HG03095 (cell line): ENCODE results near the gene ANXA3.
A peak's percentile ranks its signal among the peaks of the same experiment; 100 is the strongest.

Experiments used
- ATAC-seq: cut with Tn5 transposase; IDR thresholded peaks from one replicate; pipeline ENCODE4 v1.9.1; 2021; ENCODE audit warnings: moderate library complexity; ENCODE audit not compliant: unreplicated experiment

The ANXA3 gene

DNA sequence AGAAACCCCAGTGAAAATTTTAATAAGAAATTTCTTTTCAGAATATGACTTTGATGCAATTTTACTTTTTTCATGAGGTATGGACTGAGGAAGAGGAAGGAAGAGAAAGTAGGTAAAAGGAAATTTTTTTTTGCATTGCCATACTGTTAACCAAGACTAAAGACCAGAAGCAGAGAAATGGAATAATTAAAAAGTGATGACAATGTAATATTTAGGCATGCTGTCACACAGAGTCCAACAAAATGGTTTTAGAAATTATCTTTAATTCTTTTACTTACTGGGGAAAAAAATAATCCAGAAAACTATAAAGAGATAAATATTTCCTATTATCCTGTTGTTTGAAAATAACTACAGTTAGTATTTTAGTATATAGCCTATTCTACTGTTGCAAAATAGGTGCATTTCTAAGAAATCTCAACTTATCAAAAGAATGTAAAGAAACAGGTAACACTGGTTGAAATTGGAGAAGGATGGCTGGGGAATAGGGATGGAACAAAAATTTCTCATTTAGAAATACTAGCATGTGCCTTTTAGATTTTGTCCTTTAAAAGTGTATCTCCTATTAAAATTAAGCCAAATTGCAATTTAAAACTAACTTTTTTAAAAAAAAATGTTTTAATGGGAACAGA lies 92.6 kb downstream of the ANXA3 start:
- no peak for ATAC-seq

DNA sequence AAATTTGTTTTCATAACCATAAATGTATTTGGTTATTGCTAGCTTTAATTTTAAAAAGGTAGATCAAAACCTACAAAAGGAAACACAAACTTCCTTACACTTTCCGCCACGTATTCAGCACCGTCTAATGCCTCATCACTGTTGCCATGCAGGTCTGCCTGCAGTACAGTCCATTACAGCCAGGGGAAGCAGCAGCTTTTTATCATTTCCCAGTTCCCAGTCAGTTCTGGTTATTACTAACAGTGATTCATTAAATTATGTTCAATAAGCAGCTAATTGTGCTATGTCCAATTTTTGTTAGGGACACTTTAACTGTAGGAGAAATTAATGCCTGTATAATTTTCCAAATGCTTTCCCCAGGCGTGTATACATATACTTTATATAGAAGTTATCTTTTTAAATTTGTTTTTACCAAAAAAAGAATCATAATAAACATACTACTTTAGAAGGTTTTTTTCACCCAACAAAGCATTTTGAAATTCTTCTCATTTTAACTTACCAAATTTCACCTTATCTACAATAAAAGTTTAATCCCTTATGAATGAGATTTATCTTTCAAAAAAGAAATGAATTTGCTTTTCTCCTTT lies 93.3 kb downstream of the ANXA3 start:
- ATAC-seq: peak; percentile 93

DNA sequence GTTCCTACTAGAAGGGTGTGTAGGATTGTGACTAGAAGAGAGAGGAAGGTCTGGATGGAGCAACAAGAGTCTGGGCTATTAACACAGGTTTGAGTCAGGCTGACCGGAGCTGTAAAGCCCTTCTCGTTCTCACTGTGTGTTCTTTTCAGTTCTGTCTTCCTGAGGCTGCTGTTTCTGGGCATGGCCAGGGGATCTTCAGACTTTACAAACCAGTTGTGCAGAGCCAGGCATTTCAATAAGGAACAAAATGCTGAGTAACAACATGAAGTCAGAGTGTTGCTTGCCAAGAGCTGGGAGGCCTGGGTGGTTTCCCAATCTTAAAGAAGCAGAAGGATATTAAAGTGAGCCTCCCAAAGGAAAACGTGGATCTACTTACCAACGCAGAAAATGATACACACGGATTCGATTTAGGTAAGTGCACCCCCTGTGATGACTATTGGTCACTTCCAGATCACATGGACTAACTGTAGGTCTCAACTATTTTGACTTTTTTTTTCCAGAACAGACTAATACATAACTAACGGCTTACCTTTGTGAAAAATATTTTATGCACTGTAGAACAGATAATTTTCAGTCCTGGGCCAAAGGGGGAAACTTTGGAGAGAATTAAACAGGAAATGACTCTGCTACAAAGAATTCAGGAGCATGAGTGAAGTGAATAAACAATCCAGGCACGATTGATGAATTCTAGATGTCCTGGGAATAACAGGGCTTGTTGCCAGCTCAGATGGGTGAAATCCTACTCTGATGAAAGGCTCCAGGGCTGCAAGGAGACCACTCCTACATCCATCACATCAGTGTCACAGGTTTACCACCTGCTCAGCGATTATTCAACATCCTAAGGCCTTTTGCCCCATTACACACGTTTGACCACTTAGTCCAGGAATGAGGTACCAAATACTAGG lies 94.5 kb downstream of the ANXA3 start:
- no peak for ATAC-seq

DNA sequence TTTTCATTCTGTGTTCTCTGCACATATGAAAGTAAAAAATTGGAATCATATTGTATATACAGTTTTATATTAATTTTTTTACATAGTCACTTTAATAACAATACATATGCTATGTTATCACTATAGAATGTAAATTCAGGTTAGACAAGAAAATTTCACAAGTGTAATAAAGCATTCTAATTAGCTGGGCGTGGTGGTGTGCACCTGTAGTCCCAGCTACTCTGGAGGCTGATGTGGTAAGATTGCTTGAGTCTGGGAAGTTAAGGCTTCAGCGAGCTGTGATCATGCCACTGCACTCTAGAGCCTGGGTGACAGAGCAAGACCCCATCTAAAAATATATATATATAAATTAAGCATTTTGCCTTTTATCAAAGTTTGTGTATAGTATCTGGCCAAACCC lies 95.7 kb downstream of the ANXA3 start:
- no peak for ATAC-seq

DNA sequence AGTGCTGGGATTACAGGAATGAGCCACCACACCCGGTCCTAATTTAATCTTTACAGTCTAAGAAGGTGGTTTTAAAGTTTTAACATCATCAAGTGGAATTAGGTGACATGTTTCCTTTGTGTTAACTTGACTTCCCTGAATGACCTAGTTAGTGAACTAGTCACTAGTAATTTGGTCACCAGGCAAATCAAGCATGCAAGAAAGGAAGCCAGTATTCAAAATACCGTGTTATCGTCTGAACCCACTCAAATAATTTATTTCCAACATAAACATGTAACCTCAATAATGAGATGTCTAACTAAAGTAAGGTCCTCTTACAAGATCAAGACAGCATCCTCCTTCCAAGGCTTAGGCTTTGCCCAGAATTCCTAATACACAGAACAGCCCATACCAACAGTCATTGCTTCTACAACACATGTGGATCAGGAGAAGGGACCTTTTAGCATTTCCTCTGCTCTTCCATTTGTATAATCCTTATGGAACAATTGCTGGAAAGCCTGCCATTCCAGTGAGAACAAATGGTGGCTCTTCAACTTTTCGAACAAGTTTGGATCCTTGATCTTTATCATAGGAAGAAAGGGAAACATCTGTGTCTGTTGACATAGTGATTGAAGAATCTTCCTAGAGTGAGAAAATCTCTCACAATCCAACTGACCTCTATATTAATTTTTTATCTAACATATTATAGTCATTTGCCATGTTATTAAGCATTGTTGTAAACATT lies 97.2 kb downstream of the ANXA3 start:
- no peak for ATAC-seq

DNA sequence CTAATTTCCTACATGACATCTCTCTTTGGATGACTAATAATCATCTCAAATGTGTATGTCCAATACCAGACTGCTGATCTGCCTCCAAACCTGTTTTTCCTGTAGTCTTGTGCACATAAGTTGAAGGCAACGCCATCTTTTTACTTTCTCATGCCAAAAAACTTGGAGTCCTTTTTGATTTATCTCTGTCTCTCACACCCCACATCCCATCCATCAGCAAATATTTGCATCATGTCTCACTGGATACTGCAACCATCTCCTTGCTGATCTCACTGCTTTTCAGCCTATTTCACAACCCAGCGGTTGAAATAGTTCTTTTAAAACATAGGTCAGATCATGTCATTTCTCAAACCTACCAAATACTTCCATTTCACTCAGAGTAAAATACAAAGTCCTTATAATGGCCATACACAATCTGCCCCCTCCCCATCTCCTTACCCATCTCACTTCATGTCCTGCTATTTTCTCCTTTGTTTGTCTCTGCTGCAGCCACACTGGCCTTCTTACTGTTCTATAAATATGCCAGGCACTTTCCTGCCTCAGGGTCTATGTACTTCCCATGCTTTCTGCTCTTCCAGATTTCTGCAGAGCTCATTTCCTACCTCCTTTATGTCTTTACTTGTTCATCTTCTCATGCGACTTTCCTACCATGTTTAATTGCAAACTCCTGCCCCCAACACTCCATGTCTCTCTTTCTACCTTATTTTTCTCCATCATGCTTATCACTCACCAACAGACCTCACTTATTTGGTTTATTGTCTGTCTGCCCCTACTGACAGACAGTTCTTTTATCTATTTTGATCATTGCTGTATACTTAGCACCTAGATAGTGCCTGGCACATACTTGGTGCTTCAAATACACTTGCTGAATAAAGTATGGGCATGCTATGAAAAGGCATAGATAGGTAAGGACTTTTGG lies 98.8 kb downstream of the ANXA3 start:
- no peak for ATAC-seq

DNA sequence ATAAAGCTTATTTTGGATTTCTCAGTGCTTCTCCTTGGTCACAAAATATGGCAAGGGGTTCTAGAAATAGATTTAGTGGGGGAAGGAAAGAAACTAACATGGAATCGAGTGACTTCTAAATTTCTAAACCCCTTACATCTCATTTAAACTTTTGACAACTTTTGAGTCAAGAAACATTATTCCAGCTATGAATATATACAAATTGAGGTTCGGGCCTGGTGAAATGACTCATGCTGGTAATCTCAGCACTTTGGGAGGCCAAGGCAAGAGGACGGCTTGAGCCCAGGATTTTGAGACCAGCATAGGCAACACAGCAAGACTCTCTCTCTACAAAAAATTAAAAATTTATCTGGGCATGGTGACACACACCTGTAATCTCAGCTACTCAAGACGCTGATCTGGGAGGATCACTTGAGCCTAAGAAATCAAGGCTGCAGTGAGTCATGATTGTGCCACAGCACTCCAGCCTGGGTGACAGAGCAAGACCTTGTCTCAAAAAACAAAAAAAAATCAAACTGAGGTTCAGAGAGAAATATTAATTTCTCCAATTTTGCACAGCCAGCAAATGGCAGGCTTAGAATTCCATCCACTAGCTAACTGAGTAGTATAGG lies 99.8 kb downstream of the ANXA3 start:
- no peak for ATAC-seq

DNA sequence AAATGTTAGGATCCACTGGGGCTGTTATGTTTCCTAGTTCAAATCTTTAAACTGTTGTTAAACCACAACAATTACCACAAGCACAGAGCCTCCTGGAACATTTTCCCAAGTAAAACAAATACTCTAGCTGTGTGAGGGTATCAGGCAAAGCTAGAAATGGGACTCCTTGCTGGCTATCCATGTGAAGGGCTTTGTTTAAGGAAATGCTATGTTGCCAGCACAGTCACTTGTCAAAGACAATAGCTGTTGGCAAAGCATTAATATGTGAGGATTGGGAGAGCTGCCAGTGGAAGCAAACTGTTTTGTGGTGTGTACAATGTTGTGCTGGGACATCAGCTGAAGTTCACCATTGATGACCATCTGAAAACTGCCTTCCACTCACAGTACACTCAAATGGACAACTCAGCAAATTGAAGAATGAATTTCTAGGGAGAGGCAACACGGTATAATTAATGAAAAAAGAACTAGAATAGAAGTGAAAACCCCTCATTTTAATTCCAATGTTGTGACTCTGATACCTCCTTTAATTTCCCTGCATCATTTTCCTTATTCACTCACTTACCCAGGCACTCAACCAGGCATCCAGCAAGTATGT lies 100.8 kb downstream of the ANXA3 start:
- no peak for ATAC-seq

DNA sequence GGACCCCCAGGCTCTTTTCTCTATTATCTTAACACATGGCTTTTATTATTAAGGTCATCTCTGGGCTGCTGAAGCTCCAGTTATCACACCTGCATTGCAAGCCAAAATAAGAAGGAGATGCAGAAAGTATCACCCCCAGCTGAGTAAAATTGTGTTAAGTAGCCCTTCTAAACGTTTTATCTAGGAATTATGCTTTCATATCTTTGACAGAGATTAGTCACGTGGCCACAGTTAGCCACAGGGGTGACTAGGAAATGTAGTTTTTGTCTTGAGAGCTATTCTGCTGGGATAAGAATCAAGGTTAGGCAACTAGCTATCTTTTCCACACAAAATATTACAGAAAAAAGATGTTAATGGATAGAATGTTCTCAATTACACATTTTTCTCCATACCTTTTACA lies 102.1 kb downstream of the ANXA3 start:
- ATAC-seq: no peak

DNA sequence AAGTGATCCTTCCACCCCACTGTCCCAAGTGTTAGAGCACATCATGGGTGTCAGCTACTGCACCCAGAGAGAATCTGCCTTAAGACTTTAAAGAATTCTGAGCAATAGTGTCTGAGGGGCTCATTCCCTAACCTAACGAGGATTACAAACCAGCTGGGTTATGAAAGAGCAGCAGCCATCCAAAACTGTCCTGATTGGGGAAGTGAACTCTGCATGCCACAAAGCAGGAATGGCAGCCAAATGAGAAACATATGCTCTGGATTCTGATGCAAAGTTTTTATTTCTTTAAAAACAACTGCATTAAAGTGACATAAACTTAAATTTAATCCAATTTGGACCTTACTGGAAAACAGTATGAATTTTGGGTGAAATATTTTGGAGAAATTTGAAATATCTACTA lies 103.2 kb downstream of the ANXA3 start:
- ATAC-seq: no peak

DNA sequence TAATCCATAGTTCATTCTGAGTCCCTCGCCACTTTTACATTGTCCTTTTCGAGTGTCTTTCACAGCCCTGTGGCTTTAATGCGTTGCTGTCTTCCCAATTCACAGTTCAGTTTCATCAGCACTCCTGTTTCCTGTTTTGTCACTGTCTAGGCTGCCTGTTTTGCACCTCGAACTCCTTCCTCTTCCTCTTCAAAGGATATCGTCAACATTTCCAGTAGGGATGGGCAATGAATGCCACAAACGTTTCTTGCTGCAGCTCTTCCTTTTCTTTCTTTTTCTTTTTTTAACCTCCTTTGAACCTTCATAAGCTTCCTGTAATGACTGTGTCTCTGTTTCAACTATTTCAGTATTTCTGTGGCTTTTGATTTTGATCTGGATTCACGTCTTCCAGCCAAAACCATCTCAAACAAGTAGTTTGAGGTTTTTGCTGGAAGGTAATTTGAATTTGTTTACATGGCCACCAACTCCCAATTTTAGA lies 105.4 kb downstream of the ANXA3 start:
- no peak for ATAC-seq

DNA sequence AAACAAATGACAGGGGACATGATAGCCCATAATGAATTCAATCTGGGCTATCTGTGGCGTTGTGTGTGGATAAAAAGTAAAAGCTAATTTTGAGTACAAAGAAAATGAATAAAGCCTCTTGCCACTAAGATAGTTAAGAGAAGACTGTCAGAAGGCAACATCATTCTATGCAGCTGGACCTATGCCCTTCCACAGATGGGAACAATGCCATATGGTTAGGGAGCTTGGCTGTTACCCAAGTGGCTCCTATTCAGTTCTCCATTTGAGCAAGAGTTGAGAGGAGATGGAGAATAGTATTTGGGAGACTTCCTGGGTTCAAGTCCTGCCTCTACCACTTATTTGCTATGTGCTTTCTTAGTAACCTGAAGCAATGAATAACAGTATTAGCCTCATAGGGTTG lies 107.7 kb downstream of the ANXA3 start:
- ATAC-seq: no peak

DNA sequence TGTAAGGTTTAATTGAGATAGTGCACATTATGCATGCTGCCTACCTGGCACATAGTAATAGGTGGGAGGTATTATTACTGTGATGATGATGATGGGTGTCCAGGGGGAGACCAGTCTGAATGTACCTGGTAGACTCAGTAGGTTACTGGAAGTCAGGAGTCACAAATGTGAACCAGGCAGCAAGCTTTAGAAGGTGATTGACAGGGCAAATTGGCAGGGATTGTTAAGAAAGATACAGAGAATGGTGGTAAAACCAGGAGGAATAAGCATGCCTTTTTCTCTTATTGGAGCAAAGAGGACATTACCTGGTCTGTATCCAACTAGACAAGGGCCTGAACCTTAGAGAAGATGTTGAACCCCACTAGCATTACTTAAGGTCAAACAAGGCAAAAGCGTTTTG lies 108.1 kb downstream of the ANXA3 start:
- ATAC-seq: no peak
